ENCODE data around the gene SSBP2.

Gene SSBP2

GRCh38 chr5:81767938-81768337 lies 17.0 kb upstream of the SSBP2 start:
- no peak for DNase-seq (ENCODE audit: low read depth in 2 of 2, low spot score in 1 of 2)

DNA sequence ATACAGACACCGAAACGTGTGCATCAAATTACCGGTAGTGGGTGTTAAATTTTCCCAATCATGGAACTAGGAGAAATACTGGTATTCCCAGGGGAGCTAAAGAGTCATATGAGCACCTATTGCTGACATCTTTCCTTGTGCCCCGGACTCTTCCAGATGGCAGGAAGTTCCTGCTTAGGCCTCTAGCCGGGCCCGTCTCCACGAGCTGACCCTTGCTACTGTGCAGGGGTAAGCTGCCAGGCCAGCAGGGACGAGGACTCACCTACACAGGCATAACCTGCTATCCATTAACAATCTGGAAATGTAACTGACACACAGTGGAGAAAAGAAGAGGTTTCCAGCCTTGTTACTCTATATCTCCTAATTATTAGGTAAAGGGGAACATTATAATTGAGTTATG lies 16.2 kb upstream of the SSBP2 start:
- no peak for DNase-seq (ENCODE audit: low read depth in 2 of 2, low spot score in 1 of 2)

GRCh38 chr5:81766611-81767010 lies 15.7 kb upstream of the SSBP2 start:
- no peak for DNase-seq (ENCODE audit: low read depth in 2 of 2, low spot score in 1 of 2)

DNA sequence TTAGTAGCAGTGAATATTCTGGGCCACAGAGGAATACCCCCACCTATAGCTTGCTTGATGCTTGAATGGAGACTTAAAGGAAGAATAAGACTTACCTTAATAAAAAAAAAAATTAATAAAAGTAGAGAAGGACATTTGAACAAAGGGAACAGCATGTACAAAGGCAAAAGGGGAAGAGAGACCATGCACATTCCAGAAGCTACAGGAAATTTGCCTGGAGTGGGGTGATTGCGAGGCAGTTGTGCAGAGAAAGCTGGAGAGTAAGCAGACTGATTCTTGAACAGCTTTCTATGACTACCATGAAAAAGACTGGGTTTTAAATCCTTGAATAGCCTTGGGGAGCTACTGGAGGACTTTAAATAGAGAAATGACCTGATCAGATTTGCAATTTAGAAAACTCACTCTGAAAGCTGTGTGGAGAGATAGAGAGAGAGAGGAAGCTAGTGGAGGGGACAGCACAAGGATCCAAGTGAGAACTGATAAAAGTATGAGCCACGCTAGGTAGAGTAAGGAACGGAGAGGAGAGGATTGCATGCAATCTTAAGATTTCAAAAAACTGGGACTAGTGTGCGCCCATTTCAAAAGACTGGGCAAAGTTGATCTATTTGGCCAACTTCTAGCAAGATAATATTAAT lies 12.5 kb upstream of the SSBP2 start:
- no peak for DNase-seq (ENCODE audit: low read depth in 2 of 2, low spot score in 1 of 2)

- DNase-seq (ENCODE audit: low read depth in 2 of 2, low spot score in 1 of 2), result no peak
These were observed 12.0 kb upstream of the SSBP2 start for GRCh38 chr5:81762853-81763252.

- DNase-seq (ENCODE audit: low read depth in 2 of 2, low spot score in 1 of 2), result no peak
These were observed 11.5 kb upstream of the SSBP2 start for GRCh38 chr5:81762401-81762800.

DNA sequence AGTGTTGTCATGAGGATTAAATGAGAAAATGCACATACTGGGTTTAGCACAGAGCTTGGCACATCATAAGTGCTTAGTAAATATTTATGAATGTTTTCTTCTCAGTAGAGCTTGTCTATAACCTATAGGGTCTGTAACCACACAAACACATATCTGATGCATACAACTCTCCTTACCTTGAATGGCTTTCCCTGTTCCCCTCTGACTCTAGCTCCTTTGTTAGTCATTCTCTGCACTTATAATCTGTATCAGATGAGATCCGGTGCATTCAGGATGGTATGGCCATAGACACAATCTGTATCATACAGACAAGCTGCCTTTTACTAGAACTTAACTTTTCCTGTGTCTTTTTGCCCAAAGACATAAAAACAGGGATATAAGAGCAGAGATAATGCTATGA lies 11.1 kb upstream of the SSBP2 start:
- no peak for DNase-seq (ENCODE audit: low read depth in 2 of 2, low spot score in 1 of 2)

DNA sequence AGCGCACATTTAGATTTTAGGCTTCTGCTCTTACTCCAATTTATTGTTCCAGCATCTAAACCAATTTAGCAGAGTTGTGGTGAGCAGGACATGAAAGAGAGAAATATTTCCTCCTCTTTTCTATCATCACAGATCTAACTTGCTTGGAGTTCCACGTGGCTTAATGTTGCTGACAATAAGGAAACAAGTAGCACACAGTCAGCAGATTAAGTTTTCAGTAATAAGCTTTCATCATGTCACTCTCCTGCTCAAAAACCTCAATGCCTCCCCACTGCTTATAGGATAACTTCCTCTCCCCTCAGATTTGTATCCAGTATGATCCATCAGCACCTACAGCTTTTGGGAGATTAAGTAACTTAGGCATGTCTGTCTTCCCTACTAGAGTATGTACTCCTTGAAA lies 10.4 kb upstream of the SSBP2 start:
- DNase-seq (ENCODE audit: low read depth in 2 of 2, low spot score in 1 of 2), result no peak

- no peak for DNase-seq (ENCODE audit: low read depth in 2 of 2, low spot score in 1 of 2)
These were observed 9.6 kb upstream of the SSBP2 start for GRCh38 chr5:81760521-81760920.

DNA sequence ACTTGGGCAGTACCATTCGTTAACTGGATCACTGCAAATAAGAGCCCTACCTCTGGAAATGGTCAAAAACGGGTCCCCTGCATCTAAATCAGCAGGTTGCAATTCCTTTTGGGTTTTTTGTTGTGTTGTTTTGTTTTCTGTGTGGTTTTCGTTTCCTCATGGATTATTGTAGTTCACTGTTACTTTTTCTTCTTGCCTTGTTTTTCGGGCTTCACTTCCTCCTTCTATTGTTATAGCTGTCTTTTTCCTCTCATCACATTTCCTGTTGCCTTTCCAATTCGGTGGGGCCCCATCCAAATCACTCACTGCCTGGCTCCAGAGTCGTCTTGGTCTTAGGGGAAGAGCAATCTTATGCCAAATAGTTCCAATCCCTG lies 8.7 kb upstream of the SSBP2 start:
- no peak for DNase-seq (ENCODE audit: low read depth in 2 of 2, low spot score in 1 of 2)

- no peak for DNase-seq (ENCODE audit: low read depth in 2 of 2, low spot score in 1 of 2)
These were observed 6.5 kb upstream of the SSBP2 start for GRCh38 chr5:81757404-81757803.

DNA sequence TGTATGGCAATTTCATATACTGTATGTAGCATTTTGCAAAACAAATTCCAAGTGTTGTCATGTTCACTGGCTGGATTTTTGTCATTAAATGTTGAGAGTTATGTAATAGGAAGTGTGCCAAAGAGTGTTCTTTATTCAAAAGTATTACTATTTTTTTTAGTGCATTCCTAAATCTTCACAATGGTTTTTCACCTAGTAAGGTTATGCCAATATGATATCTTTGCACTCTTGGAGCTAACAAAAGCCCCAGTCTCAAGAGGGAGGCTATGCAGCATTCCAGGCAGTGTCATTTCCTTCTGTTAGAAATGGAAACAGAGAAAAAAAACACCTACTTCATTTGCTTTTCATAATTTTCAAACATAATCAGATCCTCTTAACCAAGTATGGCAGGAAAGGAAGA lies 5.1 kb upstream of the SSBP2 start:
- no peak for DNase-seq (ENCODE audit: low read depth in 2 of 2, low spot score in 1 of 2)

- no peak for DNase-seq (ENCODE audit: low read depth in 2 of 2, low spot score in 1 of 2)
These were observed 4.4 kb upstream of the SSBP2 start for GRCh38 chr5:81755320-81755719.

DNA sequence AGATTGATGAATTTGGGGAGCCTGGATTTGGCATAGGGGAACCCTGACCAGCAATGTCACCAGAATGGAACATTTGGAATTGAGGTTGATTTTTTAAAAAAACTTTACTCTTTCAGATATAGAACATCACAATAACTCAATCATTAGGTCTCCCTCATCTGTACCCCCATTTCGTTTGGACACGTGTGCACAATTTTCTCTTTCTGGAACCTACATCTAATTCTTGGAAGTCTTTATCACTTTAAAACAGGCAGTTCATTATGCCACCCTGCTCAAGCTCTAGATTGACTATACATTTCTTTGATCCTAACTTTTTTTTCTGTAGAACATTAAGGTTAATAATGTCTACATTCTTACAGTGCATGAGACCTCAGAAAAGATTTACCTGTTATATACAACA lies 3.7 kb upstream of the SSBP2 start:
- no peak for DNase-seq (ENCODE audit: low read depth in 2 of 2, low spot score in 1 of 2)

- DNase-seq (ENCODE audit: low read depth in 2 of 2, low spot score in 1 of 2), result no peak
These were observed 2.5 kb upstream of the SSBP2 start for GRCh38 chr5:81753429-81753828.

DNA sequence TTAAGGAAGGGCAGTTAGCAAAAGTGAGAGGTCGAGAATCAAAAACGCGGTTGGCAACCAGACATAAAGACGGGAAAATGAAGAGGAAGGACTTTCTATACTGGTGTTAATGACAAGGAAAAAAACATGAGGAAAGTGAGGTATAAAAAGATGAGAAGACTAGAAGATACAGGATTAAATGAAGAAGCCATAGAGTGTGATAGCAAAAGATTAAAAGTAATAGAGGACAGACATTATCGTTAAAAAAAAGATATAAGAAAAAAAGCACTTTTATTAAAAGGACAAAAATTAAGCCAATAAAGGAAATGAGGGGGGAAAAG lies 1.7 kb upstream of the SSBP2 start:
- DNase-seq (ENCODE audit: low read depth in 2 of 2, low spot score in 1 of 2), result no peak

- no peak for DNase-seq (ENCODE audit: low read depth in 2 of 2, low spot score in 1 of 2)
These were observed 1.1 kb upstream of the SSBP2 start for GRCh38 chr5:81751836-81752643.

GRCh38 chr5:81750308-81751008 lies 439 bp downstream of the SSBP2 start:
- DNase-seq (ENCODE audit: low read depth in 2 of 2, low spot score in 1 of 2), result no peak

- peak in 1 of 2 donors; percentile 2 for DNase-seq (ENCODE audit: low read depth in 2 of 2, low spot score in 1 of 2)
These were observed 1.2 kb downstream of the SSBP2 start for GRCh38 chr5:81749561-81750307.

DNA sequence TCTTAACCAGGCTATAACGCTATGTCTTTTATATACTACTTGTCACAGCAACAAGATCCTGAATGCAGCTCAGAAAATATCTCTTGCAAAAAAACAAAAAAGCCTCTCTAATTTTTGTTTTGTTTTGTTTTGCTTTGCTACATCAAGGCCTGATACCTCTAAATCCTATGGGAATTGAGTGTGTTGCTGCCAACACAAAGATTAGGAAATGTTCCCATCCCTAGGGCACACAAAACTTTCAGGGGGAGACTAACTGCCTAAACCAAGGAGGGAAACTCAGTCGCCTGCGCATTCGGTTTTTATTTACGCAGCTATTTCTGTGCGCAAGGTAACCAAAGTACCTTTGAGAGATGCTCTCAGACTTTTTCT lies 1.7 kb downstream of the SSBP2 start:
- no peak for DNase-seq (ENCODE audit: low read depth in 2 of 2, low spot score in 1 of 2)

- DNase-seq (ENCODE audit: low read depth in 2 of 2, low spot score in 1 of 2), result no peak
These were observed 2.3 kb downstream of the SSBP2 start for GRCh38 chr5:81748556-81748955.

GRCh38 chr5:81747030-81747429 lies 3.9 kb downstream of the SSBP2 start:
- DNase-seq (ENCODE audit: low read depth in 2 of 2, low spot score in 1 of 2), result no peak

Measured in stimulated activated CD8-positive, alpha-beta memory T cell treated with anti-CD3 and anti-CD28 coated beads, Interleukin-4, amount 100 ng/mL, for 4 hours (primary cell).